Liver (tissue), 9 donors: ENCODE measurements around the gene SRP19. TPM values are rescaled to one million over a fixed set of nuclear protein-coding genes. Genes with fewer than 3 reads are reported as not detected.

ENCODE experiments used
- DNase-seq: peaks from one replicate; pipeline ENCODE4 v3.0.0-alpha.2; 2017; ENCODE audit warnings: low spot score
- H3K27ac ChIP-seq, 2 donors: one replicate each; pipeline ENCODE4 v1.7.0; 2013; ENCODE audit warnings: inconsistent platforms in 2 of 2, low read length in 2 of 2, control low read depth in 1 of 2, low read depth in 1 of 2, mild to moderate bottlenecking in 1 of 2
- H3K27me3 ChIP-seq, 4 donors: one replicate each; pipeline versions ENCODE4 v1.6.1 to v1.7.0; 2013; ENCODE audit warnings: low read length in 3 of 4, inconsistent platforms in 1 of 4, mild to moderate bottlenecking in 1 of 4, moderate library complexity in 1 of 4; ENCODE audit not compliant: control insufficient read depth in 4 of 4, insufficient read depth in 4 of 4
- H3K36me3 ChIP-seq, 4 donors: one replicate each; pipeline versions ENCODE4 v1.6.1 to v1.7.0; 2013; ENCODE audit warnings: low read length in 3 of 4, mild to moderate bottlenecking in 3 of 4, low read depth in 1 of 4, moderate library complexity in 1 of 4; ENCODE audit not compliant: control insufficient read depth in 4 of 4, insufficient read depth in 3 of 4
- H3K4me1 ChIP-seq, 4 donors: one replicate each; pipeline versions ENCODE4 v1.6.1 to v1.7.0; 2013; ENCODE audit warnings: low read length in 3 of 4, mild to moderate bottlenecking in 3 of 4, moderate library complexity in 1 of 4; ENCODE audit not compliant: control insufficient read depth in 4 of 4, insufficient read depth in 4 of 4
- H3K4me3 ChIP-seq, 3 donors: one replicate each; pipeline versions ENCODE4 v1.6.1 to v1.7.0; 2013; ENCODE audit warnings: low read length in 3 of 3, control low read depth in 1 of 3, low read depth in 1 of 3, mild to moderate bottlenecking in 1 of 3
- H3K9ac ChIP-seq, 2 donors: one replicate each; pipeline ENCODE4 v1.7.0; 2013; ENCODE audit warnings: low read length in 2 of 2, mild to moderate bottlenecking in 2 of 2, moderate library complexity in 2 of 2, control low read depth in 1 of 2, low read depth in 1 of 2
- H3K9me3 ChIP-seq, 4 donors: one replicate each; pipeline versions ENCODE4 v1.6.1 to v1.7.0; 2013; ENCODE audit warnings: low read length in 3 of 4; ENCODE audit not compliant: control insufficient read depth in 4 of 4
- EGR1 ChIP-seq, 2 donors: IDR thresholded peaks; 2 replicates each; pipeline ENCODE4 v1.6.1; 2016 to 2018; ENCODE audit warnings: antibody characterized with exemption in 2 of 2, low read depth in 2 of 2
- FOXA1 ChIP-seq: IDR thresholded peaks from 2 replicates; pipeline ENCODE4 v1.6.1; 2016; ENCODE audit warnings: antibody characterized with exemption
- FOXA2 ChIP-seq: IDR thresholded peaks from 2 replicates; pipeline ENCODE4 v1.6.1; 2016; ENCODE audit warnings: antibody characterized with exemption
- GABPA ChIP-seq, 2 donors: IDR thresholded peaks in 1 of 2; conservative IDR thresholded peaks in 1 of 2; 2 replicates each; pipeline ENCODE4 v1.6.1; 2016; ENCODE audit warnings: antibody characterized with exemption in 2 of 2, mild to moderate bottlenecking in 1 of 2, moderate library complexity in 1 of 2
- HNF4A ChIP-seq, 2 donors: conservative IDR thresholded peaks; 2 replicates each; pipeline ENCODE4 v1.6.1; 2016; ENCODE audit warnings: antibody characterized with exemption in 2 of 2, mild to moderate bottlenecking in 2 of 2
- HNF4G ChIP-seq: IDR thresholded peaks from 2 replicates; pipeline ENCODE4 v1.6.1; 2016; ENCODE audit warnings: antibody characterized with exemption
- JUND ChIP-seq, 2 donors: IDR thresholded peaks; 2 replicates each; pipeline ENCODE4 v1.6.1; 2016; ENCODE audit warnings: antibody characterized with exemption in 2 of 2
- NR2F2 ChIP-seq: IDR thresholded peaks from 2 replicates; pipeline ENCODE4 v1.6.1; 2016; ENCODE audit warnings: antibody characterized with exemption
- RAD21 ChIP-seq, 2 donors: IDR thresholded peaks; 2 replicates each; pipeline ENCODE4 v1.6.1; 2016; ENCODE audit warnings: antibody characterized with exemption in 2 of 2, mild to moderate bottlenecking in 2 of 2
- RXRA ChIP-seq, 2 donors: IDR thresholded peaks; 2 replicates each; pipeline ENCODE4 v1.6.1; 2017 to 2018; ENCODE audit warnings: antibody characterized with exemption in 2 of 2, mild to moderate bottlenecking in 1 of 2
- SP1 ChIP-seq: IDR thresholded peaks from 2 replicates; pipeline ENCODE4 v1.6.1; 2018; ENCODE audit warnings: antibody characterized with exemption, mild to moderate bottlenecking
- TAF1 ChIP-seq: conservative IDR thresholded peaks from 2 replicates; pipeline ENCODE4 v1.6.1; 2016; ENCODE audit warnings: antibody characterized with exemption, mild to moderate bottlenecking
- YY1 ChIP-seq: IDR thresholded peaks from 2 replicates; pipeline ENCODE4 v1.6.1; 2016; ENCODE audit warnings: antibody characterized with exemption, mild to moderate bottlenecking
- WGBS: extraction: QIAGEN DNeasy Blood & Tissue Kit; methylation state at CpG from one replicate; pipeline ENCODE4 v1.1.7; 2013; 5-methylcytosine and 5-hydroxymethylcytosine counted together
- polyA plus RNA-seq, 2 donors: library from polyadenylated mRNA; stranded (reverse) in 1 of 2; unstranded in 1 of 2; fragments of 200-250 nt in 1 of 2; fragments of >200 nt in 1 of 2; fragmentation: Nextera tagmentation in 1 of 2; extraction: Ambion mirVana in 1 of 2; gene quantifications; one replicate each; pipeline versions ENCODE4 v1.2.1 to v1.2.3, GENCODE V29; 2013 to 2015
- total RNA-seq, 2 donors: library from RNA; depleted of rRNA; stranded (reverse); fragments of >200 nt; gene quantifications; one replicate each; pipeline ENCODE4 v1.2.3, GENCODE V29; 2014
- TF ChIP-seq, protein P1 (sequence below): IDR thresholded peaks from 2 replicates; pipeline ENCODE4 v1.6.1; 2016; ENCODE audit warnings: antibody characterized with exemption
- TF ChIP-seq, protein P2 (sequence below): fragments of 150-350 bp; IDR thresholded peaks from 2 replicates; pipeline ENCODE4 v1.5.1; 2017; ENCODE audit warnings: improper control_type of control experiment, low read depth, low read length; ENCODE audit not compliant: missing input control
- TF ChIP-seq, protein P3 (sequence below): IDR thresholded peaks from 2 replicates; pipeline ENCODE4 v1.6.1; 2016; ENCODE audit warnings: antibody characterized with exemption
- TF ChIP-seq, protein P4 (sequence below): IDR thresholded peaks from 2 replicates; pipeline ENCODE4 v1.6.1; 2016; ENCODE audit warnings: antibody characterized with exemption, mild to moderate bottlenecking
- donor health status: healthy.
- donor health status: healthy.
- donor health status: healthy.
- donor health status: healthy.
- donor health status: healthy.

SRP19 gene
- total and polyA plus RNA-seq, 4 donors, result 22.0 to 65.5 (median 50.8) TPM

DNA sequence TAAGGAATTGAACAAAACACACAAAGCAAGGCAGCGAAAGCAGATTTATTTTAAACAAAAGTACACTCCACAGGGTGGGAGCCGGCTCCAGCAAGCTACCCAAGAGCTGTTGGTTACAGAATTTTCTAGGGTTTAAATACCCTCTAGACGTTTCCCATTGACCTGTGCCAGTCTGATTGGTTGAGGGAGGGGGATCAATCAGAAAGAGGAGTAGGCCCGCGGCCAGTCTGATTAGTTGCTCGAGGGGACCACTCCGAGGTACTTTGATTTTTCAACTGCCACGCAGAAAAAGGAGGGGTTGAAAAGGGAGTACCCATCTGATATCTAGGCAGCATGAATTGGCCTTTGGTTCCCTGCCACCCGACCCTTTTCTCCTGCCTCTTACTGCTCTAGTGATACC is 998 bp downstream of the SRP19 start:
- Histone ChIP-seq H3K36me3 (peaks cover 0 to 17% (median 12%) of the 10 kb centered on the region in 4 donors), H3K9me3 (no peaks in the 10 kb centered on the region), H3K27ac (no peak overlapping the region), H3K4me1 (peaks cover 8 to 22% (median 17%) of the 10 kb centered on the region in 4 donors), H3K27me3 (no peaks in the 10 kb centered on the region), H3K4me3 (peak overlapping the region; percentile 82 to 96 (median 90)), H3K9ac (peak overlapping the region; percentile 90 to 100)
- 39% methylated on average over 9 of the region's 9 CpGs for WGBS
- TF ChIP-seq, protein P1, sequence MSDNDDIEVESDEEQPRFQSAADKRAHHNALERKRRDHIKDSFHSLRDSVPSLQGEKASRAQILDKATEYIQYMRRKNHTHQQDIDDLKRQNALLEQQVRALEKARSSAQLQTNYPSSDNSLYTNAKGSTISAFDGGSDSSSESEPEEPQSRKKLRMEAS, result no peak
- no peak for TF ChIP-seq EGR1 (IDR thresholded peaks at IDR 0.05; ENCODE audit: low read depth in 2 of 2)
- DNase-seq, result no peak

DNA sequence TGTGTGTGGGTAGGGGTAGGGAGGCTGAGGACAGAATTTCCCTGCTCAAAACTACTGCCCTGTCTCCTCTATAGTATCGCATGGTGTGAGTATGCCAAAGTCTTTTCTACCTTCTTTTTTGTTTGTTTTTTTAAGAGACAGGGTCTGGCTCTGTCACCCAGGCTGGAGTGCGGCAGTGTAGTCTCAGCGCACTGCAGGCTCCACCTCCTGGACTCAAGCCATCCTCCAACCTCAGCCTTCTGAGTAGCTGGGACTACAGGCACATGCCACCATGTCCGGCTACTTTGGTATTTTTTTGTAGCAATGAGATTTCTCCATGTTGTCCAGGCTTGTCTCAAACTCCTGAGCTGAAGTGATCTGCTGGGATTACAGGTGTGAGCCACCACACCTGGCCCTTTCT is 2.5 kb downstream of the SRP19 start:
- 47% methylated on average over 4 of the region's 4 CpGs for WGBS
- TF ChIP-seq NR2F2 (no peak), TAF1 (no peak), EGR1 (IDR thresholded peaks at IDR 0.05; ENCODE audit: low read depth in 2 of 2) (no peak), GABPA (IDR thresholded peaks at IDR 0.05 in 1 of 2, conservative IDR thresholded peaks at IDR 0.05 in 1 of 2) (no peak), HNF4G (no peak), HNF4A (conservative IDR thresholded peaks at IDR 0.05) (no peak), FOXA2 (no peak)
- TF ChIP-seq, protein P2, sequence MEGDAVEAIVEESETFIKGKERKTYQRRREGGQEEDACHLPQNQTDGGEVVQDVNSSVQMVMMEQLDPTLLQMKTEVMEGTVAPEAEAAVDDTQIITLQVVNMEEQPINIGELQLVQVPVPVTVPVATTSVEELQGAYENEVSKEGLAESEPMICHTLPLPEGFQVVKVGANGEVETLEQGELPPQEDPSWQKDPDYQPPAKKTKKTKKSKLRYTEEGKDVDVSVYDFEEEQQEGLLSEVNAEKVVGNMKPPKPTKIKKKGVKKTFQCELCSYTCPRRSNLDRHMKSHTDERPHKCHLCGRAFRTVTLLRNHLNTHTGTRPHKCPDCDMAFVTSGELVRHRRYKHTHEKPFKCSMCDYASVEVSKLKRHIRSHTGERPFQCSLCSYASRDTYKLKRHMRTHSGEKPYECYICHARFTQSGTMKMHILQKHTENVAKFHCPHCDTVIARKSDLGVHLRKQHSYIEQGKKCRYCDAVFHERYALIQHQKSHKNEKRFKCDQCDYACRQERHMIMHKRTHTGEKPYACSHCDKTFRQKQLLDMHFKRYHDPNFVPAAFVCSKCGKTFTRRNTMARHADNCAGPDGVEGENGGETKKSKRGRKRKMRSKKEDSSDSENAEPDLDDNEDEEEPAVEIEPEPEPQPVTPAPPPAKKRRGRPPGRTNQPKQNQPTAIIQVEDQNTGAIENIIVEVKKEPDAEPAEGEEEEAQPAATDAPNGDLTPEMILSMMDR, result no peak
- TF ChIP-seq, protein P3, sequence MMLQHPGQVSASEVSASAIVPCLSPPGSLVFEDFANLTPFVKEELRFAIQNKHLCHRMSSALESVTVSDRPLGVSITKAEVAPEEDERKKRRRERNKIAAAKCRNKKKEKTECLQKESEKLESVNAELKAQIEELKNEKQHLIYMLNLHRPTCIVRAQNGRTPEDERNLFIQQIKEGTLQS, result no peak
- Histone ChIP-seq H3K9ac (peak overlapping the region in 1 of 2 donors; percentile 26), H3K36me3 (peaks cover 0 to 27% (median 21%) of the 10 kb centered on the region in 4 donors), H3K27me3 (no peaks in the 10 kb centered on the region), H3K27ac (no peak overlapping the region), H3K4me3 (no peak overlapping the region), H3K9me3 (no peaks in the 10 kb centered on the region), H3K4me1 (peaks cover 8 to 22% (median 17%) of the 10 kb centered on the region in 4 donors)
- no peak for DNase-seq

DNA sequence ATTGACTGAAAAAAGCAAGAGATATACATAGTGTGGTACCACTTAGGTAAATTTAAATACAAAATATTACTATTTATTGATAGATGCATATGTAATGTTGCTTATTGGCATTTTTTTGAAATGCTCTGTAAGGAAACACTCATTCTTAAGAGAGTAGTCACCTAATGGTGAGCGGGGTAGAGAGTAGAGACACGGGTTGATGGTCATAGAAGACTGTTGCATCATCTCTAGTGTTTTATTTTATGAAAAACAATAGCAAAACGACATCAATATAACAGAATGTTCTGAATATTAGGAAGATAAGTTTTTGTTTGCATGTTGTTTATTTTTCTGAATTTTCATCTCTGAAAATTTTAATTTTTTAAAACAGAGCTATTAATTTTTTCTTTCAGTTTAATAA is 4.0 kb downstream of the SRP19 start:
- Histone ChIP-seq H3K4me3 (no peak overlapping the region), H3K27ac (no peak overlapping the region), H3K36me3 (peaks cover 2 to 36% (median 33%) of the 10 kb centered on the region in 4 donors), H3K27me3 (no peaks in the 10 kb centered on the region), H3K4me1 (peaks cover 8 to 22% (median 17%) of the 10 kb centered on the region in 4 donors), H3K9ac (no peak overlapping the region), H3K9me3 (no peaks in the 10 kb centered on the region)
- no peak for DNase-seq
- WGBS, result 94% methylated on average over 3 of the region's 3 CpGs
- TF ChIP-seq HNF4G, result no peak
- no peak for TF ChIP-seq YY1
- TF ChIP-seq GABPA (IDR thresholded peaks at IDR 0.05 in 1 of 2, conservative IDR thresholded peaks at IDR 0.05 in 1 of 2), result no peak
- no peak for TF ChIP-seq FOXA2
- TF ChIP-seq RAD21 (IDR thresholded peaks at IDR 0.05), result no peak
- no peak for TF ChIP-seq NR2F2
- no peak for TF ChIP-seq HNF4A (conservative IDR thresholded peaks at IDR 0.05)
- TF ChIP-seq EGR1 (IDR thresholded peaks at IDR 0.05; ENCODE audit: low read depth in 2 of 2), result no peak
- TF ChIP-seq, protein P1, result no peak
- TF ChIP-seq RXRA (IDR thresholded peaks at IDR 0.05), result no peak
- no peak for TF ChIP-seq SP1
- TF ChIP-seq, protein P3, result no peak
- no peak for TF ChIP-seq JUND (IDR thresholded peaks at IDR 0.05)
- TF ChIP-seq, protein P2, result no peak
- TF ChIP-seq, protein P4, sequence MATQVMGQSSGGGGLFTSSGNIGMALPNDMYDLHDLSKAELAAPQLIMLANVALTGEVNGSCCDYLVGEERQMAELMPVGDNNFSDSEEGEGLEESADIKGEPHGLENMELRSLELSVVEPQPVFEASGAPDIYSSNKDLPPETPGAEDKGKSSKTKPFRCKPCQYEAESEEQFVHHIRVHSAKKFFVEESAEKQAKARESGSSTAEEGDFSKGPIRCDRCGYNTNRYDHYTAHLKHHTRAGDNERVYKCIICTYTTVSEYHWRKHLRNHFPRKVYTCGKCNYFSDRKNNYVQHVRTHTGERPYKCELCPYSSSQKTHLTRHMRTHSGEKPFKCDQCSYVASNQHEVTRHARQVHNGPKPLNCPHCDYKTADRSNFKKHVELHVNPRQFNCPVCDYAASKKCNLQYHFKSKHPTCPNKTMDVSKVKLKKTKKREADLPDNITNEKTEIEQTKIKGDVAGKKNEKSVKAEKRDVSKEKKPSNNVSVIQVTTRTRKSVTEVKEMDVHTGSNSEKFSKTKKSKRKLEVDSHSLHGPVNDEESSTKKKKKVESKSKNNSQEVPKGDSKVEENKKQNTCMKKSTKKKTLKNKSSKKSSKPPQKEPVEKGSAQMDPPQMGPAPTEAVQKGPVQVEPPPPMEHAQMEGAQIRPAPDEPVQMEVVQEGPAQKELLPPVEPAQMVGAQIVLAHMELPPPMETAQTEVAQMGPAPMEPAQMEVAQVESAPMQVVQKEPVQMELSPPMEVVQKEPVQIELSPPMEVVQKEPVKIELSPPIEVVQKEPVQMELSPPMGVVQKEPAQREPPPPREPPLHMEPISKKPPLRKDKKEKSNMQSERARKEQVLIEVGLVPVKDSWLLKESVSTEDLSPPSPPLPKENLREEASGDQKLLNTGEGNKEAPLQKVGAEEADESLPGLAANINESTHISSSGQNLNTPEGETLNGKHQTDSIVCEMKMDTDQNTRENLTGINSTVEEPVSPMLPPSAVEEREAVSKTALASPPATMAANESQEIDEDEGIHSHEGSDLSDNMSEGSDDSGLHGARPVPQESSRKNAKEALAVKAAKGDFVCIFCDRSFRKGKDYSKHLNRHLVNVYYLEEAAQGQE, result no peak
- no peak for TF ChIP-seq FOXA1
